HepG2 (cell line): ENCODE results near the gene PCGF3. TPM values are rescaled to one million over a fixed set of nuclear protein-coding genes. Genes with fewer than 3 reads are reported as not detected.

Source experiments
- ATAC-seq: fragments of 200-7000 bp; cut with Tn5 transposase; 3 replicates; pipeline ENCODE4 v1.9.1; 2020; ENCODE audit warnings: mild to moderate bottlenecking, moderate library complexity
- BruUV-seq: library from RNA; stranded (reverse); fragments of 400-500 nt; replicated peaks from 2 replicates; lab custom pipeline; 2021; lab: Mats Ljungman, UMichigan
- CTCF ChIA-PET: fragments of 300-600 bp; formaldehyde crosslinking; extraction: SDS; loops from one replicate; lab custom pipeline; 2021; ENCODE audit warnings: low total read pairs, inconsistent platforms, low intra/inter-chr PET ratio; lab: Yijun Ruan, JAX
- POLR2A ChIA-PET: fragments of 350-600 bp; sonication (Branson Sonifier 250); formaldehyde crosslinking; loops from one replicate; lab custom pipeline; 2020; ENCODE audit warnings: antibody characterized with exemption, inconsistent platforms; lab: Yijun Ruan, JAX
- DNase-seq: peaks from one replicate; pipeline ENCODE4 v3.0.0-alpha.2; 2015; ENCODE audit warnings: low spot score
- FAIRE-seq: peaks from 3 replicates; lab custom pipeline; 2011; peaks lifted over from hg19 to GRCh38; lab: Jason Lieb, UNC
- H2AFZ ChIP-seq: one replicate; pipeline ENCODE4 v1.6.1; 2011; ENCODE audit warnings: low read length, inconsistent platforms
- H3K27ac ChIP-seq: fragments of 300-600 bp; 3 replicates; pipeline ENCODE4 v1.8.0; 2011; ENCODE audit warnings: mixed run types, mild to moderate bottlenecking, mixed read lengths, low read length, inconsistent platforms; ENCODE audit not compliant: insufficient read depth; ENCODE audit errors: extremely low read length
- H3K27me3 ChIP-seq, 2 experiments: fragments of 200-600 bp in 1 of 2; 2 replicates in 1 of 2; 3 replicates in 1 of 2; pipeline versions ENCODE4 v1.6.0 to v1.8.0; 2011; ENCODE audit warnings: low read length in 2 of 2, mild to moderate bottlenecking in 2 of 2, moderate library complexity in 2 of 2, inconsistent platforms in 1 of 2; ENCODE audit not compliant: insufficient read depth in 2 of 2, control insufficient read depth in 1 of 2
- H3K36me3 ChIP-seq, 2 experiments: fragments of 200-600 bp in 1 of 2; replicated peaks in 1 of 2; 2 replicates in 1 of 2; 3 replicates in 1 of 2; pipeline versions ENCODE4 v1.5.1 to v1.8.0; 2011; ENCODE audit warnings: low read length in 2 of 2, inconsistent platforms in 1 of 2; ENCODE audit not compliant: insufficient read depth in 2 of 2, control insufficient read depth in 1 of 2
- H3K4me1 ChIP-seq: 2 replicates; pipeline ENCODE4 v1.5.1; 2012; ENCODE audit warnings: low read length, inconsistent platforms; ENCODE audit not compliant: insufficient read depth
- H3K4me2 ChIP-seq: 2 replicates; pipeline ENCODE4 v1.6.0; 2011; ENCODE audit warnings: low read depth, low read length, inconsistent platforms
- H3K4me3 ChIP-seq, 3 experiments: fragments of 200-600 bp in 1 of 3; sonication (generic), shearing (Covaris generic) in 1 of 3; replicated peaks in 1 of 3; 2 replicates each; pipeline ENCODE4 v1.5.1; 2011 to 2016; ENCODE audit warnings: low read length in 3 of 3, inconsistent platforms in 2 of 3, low read depth in 2 of 3, mild to moderate bottlenecking in 2 of 3, control low read depth in 1 of 3, mixed read lengths in 1 of 3; ENCODE audit not compliant: insufficient read depth in 1 of 3
- H3K79me2 ChIP-seq: one replicate; pipeline ENCODE4 v1.6.1; 2011; ENCODE audit warnings: low read length, inconsistent platforms; ENCODE audit not compliant: insufficient read depth
- H3K9ac ChIP-seq: 2 replicates; pipeline ENCODE4 v1.6.0; 2011; ENCODE audit warnings: mild to moderate bottlenecking, low read depth, low read length, inconsistent platforms; ENCODE audit not compliant: insufficient read depth
- H3K9me3 ChIP-seq: 2 replicates; pipeline ENCODE4 v1.5.1; 2012; ENCODE audit warnings: mild to moderate bottlenecking, low read length
- H4K20me1 ChIP-seq: 2 replicates; pipeline ENCODE4 v1.6.0; 2011; ENCODE audit warnings: inconsistent platforms, mild to moderate bottlenecking, low read length, moderate library complexity; ENCODE audit not compliant: insufficient read depth
- CENPT ChIP-seq: sonication (generic); formaldehyde crosslinking; IDR thresholded peaks from 2 replicates; pipeline ENCODE4 v1.8.0; 2022; ENCODE audit warnings: low read depth, mild to moderate bottlenecking, moderate library complexity, missing genetic modification reagents
- MIER2 ChIP-seq: IDR thresholded peaks from 2 replicates; pipeline ENCODE4 v1.6.1; 2016; ENCODE audit warnings: missing biosample characterization, missing genetic modification reagents
- THRA ChIP-seq: sonication (generic); formaldehyde crosslinking; IDR thresholded peaks from 2 replicates; pipeline ENCODE4 v1.4.0; 2020; ENCODE audit warnings: missing genetic modification reagents, borderline replicate concordance
- ZBTB10 ChIP-seq: sonication (generic); formaldehyde crosslinking; IDR thresholded peaks from 2 replicates; pipeline ENCODE4 v1.4.0; 2020; ENCODE audit warnings: missing genetic modification reagents, borderline replicate concordance
- ZBTB49 ChIP-seq: sonication (generic); formaldehyde crosslinking; IDR thresholded peaks from 2 replicates; pipeline ENCODE4 v1.4.0; 2020; ENCODE audit warnings: missing genetic modification reagents, borderline replicate concordance
- ZFP36 ChIP-seq: fragments of 150-350 bp; IDR thresholded peaks from 2 replicates; pipeline ENCODE4 v1.6.1; 2018; ENCODE audit warnings: borderline replicate concordance, low read length, low read depth; ENCODE audit not compliant: partially characterized antibody
- ZNF124 ChIP-seq: sonication (generic); formaldehyde crosslinking; IDR thresholded peaks from 2 replicates; pipeline ENCODE4 v1.4.0; 2020; ENCODE audit warnings: missing genetic modification reagents
- ZNF264 ChIP-seq: sonication (generic); formaldehyde crosslinking; IDR thresholded peaks from 2 replicates; pipeline ENCODE4 v1.4.0; 2020; ENCODE audit warnings: missing genetic modification reagents
- ZNF709 ChIP-seq: sonication (generic); formaldehyde crosslinking; IDR thresholded peaks from 2 replicates; pipeline ENCODE4 v1.5.0; 2020; ENCODE audit warnings: mild to moderate bottlenecking, missing genetic modification reagents
- ZNF83 ChIP-seq: sonication (generic); formaldehyde crosslinking; IDR thresholded peaks from 2 replicates; pipeline ENCODE4 v1.4.0; 2020; ENCODE audit warnings: missing genetic modification reagents, mild to moderate bottlenecking, borderline replicate concordance
- ZNF878 ChIP-seq: sonication (generic); formaldehyde crosslinking; IDR thresholded peaks from 2 replicates; pipeline ENCODE4 v1.8.1; 2023; ENCODE audit warnings: mild to moderate bottlenecking, missing genetic modification reagents, moderate library complexity
- WGBS: methylation state at CpG from one replicate; pipeline ENCODE4 v1.1.6; 2017; ENCODE audit warnings: low lambda C conversion rate; 5-methylcytosine and 5-hydroxymethylcytosine counted together
- in situ Hi-C: cut with HindIII; loops from 2 replicates; pipeline ENCODE4 v1.10.0; 2017; ENCODE audit warnings: low pct_unique_long_range_greater_than_20kb; ENCODE audit not compliant: extremely low pct_ligation_motif_present
- intact Hi-C: fragments of 100-400 bp; cut with micrococcal nuclease; formaldehyde crosslinking; loops from one replicate; pipeline ENCODE4 v1.10.0; 2022; ENCODE audit not compliant: unreplicated experiment
- polyA plus RNA-seq, 8 experiments: library from polyadenylated mRNA; depleted of rRNA in 3 of 8; stranded (reverse) in 7 of 8; unstranded in 1 of 8; fragments of >200 nt; fragmentation: Illumina TruSeq in 4 of 8; extraction: Trizol in 4 of 8; gene quantifications; 2 replicates each; pipeline versions ENCODE4 v1.2.1 to v1.2.3, GENCODE V29; 2011 to 2016; ENCODE audit warnings: low read depth in 4 of 8, missing spikeins in 1 of 8, mixed read lengths in 1 of 8; ENCODE audit not compliant: insufficient read depth in 1 of 8
- total RNA-seq, 5 experiments: library from RNA; depleted of rRNA; stranded (reverse); fragments of >200 nt; fragmentation: Illumina TruSeq; extraction: Trizol; gene quantifications; 2 replicates each; pipeline ENCODE4 v1.2.3, GENCODE V29; 2016; ENCODE audit warnings: low read depth in 1 of 5

Gene PCGF3
- total and polyA plus RNA-seq, 2 of the 13 experiments (the other 11 are each of a cell fraction or from before 2014, with no cell fraction given): 28.6 to 66.2 TPM

GRCh38 chr4:807792-808191 lies 102.2 kb downstream of the PCGF3 start:
- peaks cover 0 to 13% of the 10 kb centered on the region in 2 experiments; a peak in 2 of 5 replicates for H3K27me3 ChIP-seq
- ATAC-seq: no peak
- intact Hi-C loops (no loop called here), in situ Hi-C loops (no loop called here)
- no peak overlapping the region for H3K4me2 ChIP-seq
- no peak overlapping the region for H3K27ac ChIP-seq
- ChIA-PET CTCF (no interaction called here), POLR2A (no interaction called here)
- H2AFZ ChIP-seq: no peak overlapping the region
- H3K9ac ChIP-seq: no peak overlapping the region
- H3K79me2 ChIP-seq: no peaks in the 10 kb centered on the region
- no peak overlapping the region for H3K4me3 ChIP-seq
- TF ChIP-seq ZNF709 (CRISPR knock-in tag): no peak
- no peak for TF ChIP-seq ZNF264 (CRISPR knock-in tag)
- no peak for TF ChIP-seq MIER2 (CRISPR knock-in tag)
- no peak for TF ChIP-seq THRA (CRISPR knock-in tag)
- TF ChIP-seq ZBTB10 (CRISPR knock-in tag): no peak
- TF ChIP-seq ZNF83: no peak
- no peak for TF ChIP-seq ZFP36
- TF ChIP-seq ZBTB49 (CRISPR knock-in tag): no peak
- TF ChIP-seq CENPT (CRISPR knock-in tag): no peak
- TF ChIP-seq ZNF878 (CRISPR knock-in tag): no peak
- TF ChIP-seq ZNF124 (CRISPR knock-in tag): no peak
- WGBS: 59% methylated on average over 5 of the region's 5 CpGs
- no peaks in the 10 kb centered on the region for H4K20me1 ChIP-seq
- H3K36me3 ChIP-seq: no peaks in the 10 kb centered on the region
- H3K4me1 ChIP-seq: peaks cover 5% of the 10 kb centered on the region; the same call in 1 of the 2 replicates
- no peak for FAIRE-seq
- BruUV-seq: no TSS peak
- DNase-seq: no peak
- no peaks in the 10 kb centered on the region for H3K9me3 ChIP-seq
